H1 (cell line): Measurements from ENCODE around the gene GRIFIN.
A peak's percentile ranks its signal among the peaks of the same experiment; 100 is the strongest.

Experiments
- ATF2 ChIP-seq: IDR thresholded peaks from 2 replicates; pipeline ENCODE4 v1.6.1; 2012; ENCODE audit warnings: low read length, inconsistent platforms
- BRCA1 ChIP-seq: IDR thresholded peaks from 2 replicates; pipeline ENCODE4 v1.6.1; 2012; ENCODE audit warnings: low read depth, low read length, improper control_type of control experiment
- CREB1 ChIP-seq: IDR thresholded peaks from 2 replicates; pipeline ENCODE4 v1.6.1; 2012; ENCODE audit warnings: inconsistent platforms
- CTCF ChIP-seq, 3 experiments: IDR thresholded peaks; 1 replicate in 2 of 3; 2 replicates in 1 of 3; pipeline versions ENCODE4 v1.5.1 to v1.6.1; 2011; ENCODE audit warnings: low read length in 3 of 3, mild to moderate bottlenecking in 3 of 3, inconsistent platforms in 2 of 3, low read depth in 1 of 3, moderate library complexity in 1 of 3; ENCODE audit not compliant: insufficient read depth in 1 of 3; ENCODE audit errors: control extremely low read depth in 1 of 3
- E2F6 ChIP-seq: IDR thresholded peaks from 2 replicates; pipeline ENCODE4 v1.6.1; 2012; ENCODE audit warnings: inconsistent platforms
- EZH2 ChIP-seq: fragments of 200-600 bp; sonication (generic); IDR thresholded peaks from 2 replicates; pipeline ENCODE4 v1.7.1; 2012; ENCODE audit warnings: low read depth, mild to moderate bottlenecking, moderate library complexity, low read length, inconsistent platforms; ENCODE audit not compliant: severe bottlenecking
- FOSL1 ChIP-seq: IDR thresholded peaks from 2 replicates; pipeline ENCODE4 v1.6.1; 2011; ENCODE audit warnings: mild to moderate bottlenecking, low read depth, low read length, moderate library complexity; ENCODE audit not compliant: insufficient read depth
- POLR2A ChIP-seq, 2 experiments: IDR thresholded peaks; 1 replicate in 1 of 2; 2 replicates in 1 of 2; pipeline ENCODE4 v1.6.1; 2011; ENCODE audit warnings: low read depth in 2 of 2, low read length in 2 of 2, mild to moderate bottlenecking in 2 of 2; ENCODE audit errors: control extremely low read depth in 1 of 2
- RAD21 ChIP-seq, 2 experiments: IDR thresholded peaks in 1 of 2; conservative IDR thresholded peaks in 1 of 2; 2 replicates each; pipeline ENCODE4 v1.6.1; 2011; ENCODE audit warnings: low read depth in 2 of 2, low read length in 2 of 2, improper control_type of control experiment in 1 of 2, inconsistent platforms in 1 of 2, mild to moderate bottlenecking in 1 of 2, moderate library complexity in 1 of 2
- RFX5 ChIP-seq: IDR thresholded peaks from 2 replicates; pipeline ENCODE4 v1.6.1; 2011; ENCODE audit warnings: low read depth, low read length, improper control_type of control experiment, borderline replicate concordance
- SRF ChIP-seq: IDR thresholded peaks from 2 replicates; pipeline ENCODE4 v1.6.1; 2011; ENCODE audit warnings: mild to moderate bottlenecking, low read depth, low read length, moderate library complexity
- TAF1 ChIP-seq: IDR thresholded peaks from 2 replicates; pipeline ENCODE4 v1.6.1; 2011; ENCODE audit warnings: mild to moderate bottlenecking, low read depth, low read length
- YY1 ChIP-seq: IDR thresholded peaks from 2 replicates; pipeline ENCODE4 v1.6.1; 2011; ENCODE audit warnings: low read depth, mild to moderate bottlenecking, low read length
- ZNF274 ChIP-seq: IDR thresholded peaks from 2 replicates; pipeline ENCODE4 v1.7.0; 2012; ENCODE audit warnings: low read length, borderline replicate concordance; ENCODE audit errors: extremely low read depth

GRCh38 chr7:2477447-2478398 lies 1.5 kb upstream of the GRIFIN start:
- no peak for TF ChIP-seq POLR2A (IDR thresholded peaks at IDR 0.05; ENCODE audit: control extremely low read depth in 1 of 2, low read depth in 2 of 2, low read length in 2 of 2)
- TF ChIP-seq EZH2, result no peak
- no peak for TF ChIP-seq ATF2
- TF ChIP-seq ZNF274, result no peak
- TF ChIP-seq CTCF (IDR thresholded peaks at IDR 0.05; ENCODE audit: control extremely low read depth in 1 of 3, insufficient read depth in 1 of 3, low read depth in 1 of 3, low read length in 3 of 3), result peak in 2 of 3 experiments; percentile 76 to 87; a peak in 3 of 4 replicates
- no peak for TF ChIP-seq SRF
- no peak for TF ChIP-seq FOSL1
- no peak for TF ChIP-seq TAF1
- no peak for TF ChIP-seq YY1
- peak; percentile 85 to 86 for TF ChIP-seq RAD21 (IDR thresholded peaks at IDR 0.05 in 1 of 2, conservative IDR thresholded peaks at IDR 0.05 in 1 of 2; ENCODE audit: low read depth in 2 of 2, low read length in 2 of 2)
- TF ChIP-seq BRCA1, result no peak
- no peak for TF ChIP-seq E2F6
- no peak for TF ChIP-seq RFX5
- TF ChIP-seq CREB1, result 0 out of 2 replicates have a peak, but pooled peaks have one; percentile 34
